Esophagus muscularis mucosa (tissue), 3 donors: ENCODE data around the gene KRT32.

ENCODE experiments used
- CTCF ChIP-seq, 3 experiments: fragments of 200-600 bp in 2 of 3; fragments of 450-650 bp in 1 of 3; sonication (generic) in 2 of 3; IDR thresholded peaks; one replicate each; pipeline ENCODE4 v1.5.1; 2017 to 2019; ENCODE audit warnings: antibody characterized with exemption in 3 of 3, mild to moderate bottlenecking in 2 of 3, moderate library complexity in 1 of 3
- EP300 ChIP-seq: sonication (generic); formaldehyde crosslinking; IDR thresholded peaks from one replicate; pipeline ENCODE4 v1.6.1; 2017; ENCODE audit warnings: antibody characterized with exemption

GRCh38 chr17:41444640-41445039, 22.5 kb downstream of the KRT32 start:
- TF ChIP-seq EP300 (no peak), CTCF (IDR thresholded peaks at IDR 0.05) (no peak)
